Activated gamma-delta T cell treated with anti-CD3 and anti-CD28 coated beads, Interleukin-2, amount 50 U/mL, for 16 hours (primary cell): ENCODE results near the gene CNTRL.
A peak's percentile ranks its signal among the peaks of the same experiment; 100 is the strongest.

Experiments used
- DNase-seq: peaks from one replicate; pipeline ENCODE4 v3.0.0-alpha.2; 2020; ENCODE audit warnings: low read depth

Gene CNTRL

DNA sequence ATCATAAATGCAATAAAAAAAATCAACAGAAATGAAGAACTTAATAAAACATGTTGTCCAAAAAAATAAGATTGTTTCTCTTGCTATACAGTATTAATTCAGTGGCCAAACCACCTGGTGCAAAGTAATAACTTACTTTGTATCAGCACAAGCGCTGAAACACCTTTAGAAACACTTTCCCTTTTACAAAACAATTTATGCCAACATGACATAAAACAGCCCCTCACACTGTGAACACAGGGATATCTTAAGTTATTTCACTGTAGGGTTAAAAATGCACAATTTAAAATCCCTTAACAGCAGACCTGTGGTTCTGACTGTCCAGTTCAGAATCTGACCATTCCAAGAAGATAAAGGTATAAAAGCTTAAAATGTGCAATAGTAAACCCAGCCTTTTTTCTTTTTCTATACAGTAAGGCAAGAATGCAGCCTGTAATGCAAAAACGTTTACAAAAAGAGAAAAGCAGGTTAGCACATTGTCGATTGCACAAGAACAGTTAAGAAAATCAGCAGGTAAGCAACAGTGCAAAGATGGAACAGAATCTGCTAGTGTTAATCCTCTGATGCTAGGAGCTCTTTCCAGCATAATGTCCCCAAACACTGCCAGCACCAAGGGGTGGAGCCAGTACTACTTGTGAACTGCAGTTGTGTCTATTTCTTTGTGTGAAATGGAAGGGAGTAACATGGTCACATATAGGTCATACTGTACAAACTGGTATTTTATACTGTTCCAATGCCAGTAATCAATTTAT lies 105.4 kb downstream of the CNTRL start:
- DNase-seq: no peak

DNA sequence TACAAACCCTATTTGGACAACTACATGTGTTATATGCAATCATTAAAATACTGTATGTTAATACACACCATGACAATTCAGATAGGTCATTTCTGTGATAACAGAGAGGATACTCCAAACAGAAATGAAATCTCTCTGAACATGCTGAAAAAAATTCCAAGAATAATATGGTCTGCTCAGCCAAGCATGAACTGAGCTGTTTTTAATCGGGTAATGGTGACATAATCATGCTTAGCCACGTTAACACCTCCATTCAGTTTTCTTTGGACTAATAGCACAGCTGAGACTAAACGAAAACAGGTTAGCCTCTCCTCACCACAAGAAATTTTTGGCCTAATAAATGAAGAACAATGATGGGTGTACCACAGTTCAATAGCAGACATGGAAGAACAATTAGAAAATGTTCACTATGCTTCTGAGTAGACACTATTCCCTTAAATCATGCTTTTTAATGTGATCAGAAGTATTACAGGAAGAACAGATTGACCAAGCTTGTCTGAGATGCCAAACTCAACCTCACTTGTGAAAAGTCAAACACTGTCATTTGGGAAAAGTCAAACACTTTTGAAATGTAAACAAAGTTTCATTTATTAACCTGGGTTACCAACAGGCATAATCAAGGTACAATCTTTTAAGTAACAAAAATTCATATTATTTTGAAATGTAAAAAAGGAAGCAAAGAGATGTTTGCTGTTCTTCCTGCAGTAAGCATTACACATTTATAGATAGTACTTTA lies 107.5 kb downstream of the CNTRL start:
- no peak for DNase-seq

DNA sequence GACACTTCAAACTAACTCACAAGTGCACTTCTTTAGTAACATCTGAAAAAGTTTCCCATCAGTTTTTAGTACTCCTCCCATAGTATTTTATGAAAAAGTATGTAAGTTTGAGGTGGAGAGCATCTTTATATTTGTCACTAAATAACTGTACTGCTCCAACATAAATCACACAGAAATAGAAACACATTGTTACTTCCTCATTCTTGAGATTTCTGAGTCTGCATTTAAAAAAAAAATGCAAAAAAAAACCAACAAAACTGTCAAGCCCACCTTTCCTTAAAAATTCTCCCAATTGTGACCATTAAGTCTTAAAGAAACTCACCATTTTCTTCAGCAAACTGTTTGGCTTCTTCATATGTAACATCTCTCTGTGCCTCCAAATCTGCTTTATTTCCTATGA lies 108.2 kb downstream of the CNTRL start:
- DNase-seq: no peak

DNA sequence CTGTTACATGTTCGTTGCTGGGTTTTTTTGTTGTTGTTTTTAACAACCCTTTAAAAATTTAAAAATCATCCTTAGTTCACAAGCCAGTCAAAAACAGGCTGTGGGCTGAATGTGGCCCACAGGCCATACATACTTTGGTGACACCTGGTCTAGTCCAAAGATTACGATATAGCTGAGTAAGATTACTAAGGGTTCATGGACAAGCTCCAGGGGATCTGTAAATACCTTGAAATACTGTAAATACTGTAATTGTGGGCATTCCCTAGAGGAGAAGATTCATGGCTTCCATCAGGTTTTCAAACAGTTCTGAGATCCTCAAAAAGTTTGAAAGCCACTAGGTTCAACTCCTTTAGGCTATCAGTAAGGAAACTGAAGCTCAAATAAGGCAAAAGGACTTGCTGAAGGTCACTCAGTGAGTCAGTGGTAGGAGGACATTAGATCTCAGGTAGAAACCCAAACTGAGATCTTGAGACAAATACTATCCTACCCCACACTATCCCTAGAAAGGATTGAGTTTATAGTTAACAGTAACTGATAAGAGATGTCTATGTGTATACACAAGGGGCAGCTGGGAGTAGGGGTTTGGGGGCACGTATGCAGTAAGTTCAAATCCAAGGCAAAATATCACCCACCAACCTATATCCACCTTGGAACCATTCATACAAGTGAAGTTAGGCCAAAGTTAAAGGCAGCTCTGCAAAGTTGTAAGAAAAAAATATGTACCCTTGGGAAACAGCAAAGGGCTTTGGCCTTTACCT lies 109.1 kb downstream of the CNTRL start:
- no peak for DNase-seq

DNA sequence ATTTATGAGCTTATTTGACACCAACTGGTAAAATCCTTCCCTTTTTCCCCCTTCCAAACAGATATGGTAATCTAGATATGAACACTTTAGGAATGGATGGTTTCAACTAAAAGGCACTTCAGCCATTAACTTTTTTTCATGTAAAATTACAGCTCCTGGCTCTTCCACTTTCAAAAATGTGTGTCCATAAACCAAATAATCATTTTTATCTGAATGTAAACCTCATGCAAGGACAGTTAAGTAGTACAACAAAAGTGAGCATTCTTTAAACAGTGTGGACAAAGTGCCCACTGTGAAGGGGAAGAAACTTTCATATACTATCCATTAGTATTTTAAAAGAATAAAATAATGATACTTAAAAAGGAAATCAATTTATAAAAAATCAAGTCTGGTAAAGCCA lies 109.7 kb downstream of the CNTRL start:
- DNase-seq: no peak

DNA sequence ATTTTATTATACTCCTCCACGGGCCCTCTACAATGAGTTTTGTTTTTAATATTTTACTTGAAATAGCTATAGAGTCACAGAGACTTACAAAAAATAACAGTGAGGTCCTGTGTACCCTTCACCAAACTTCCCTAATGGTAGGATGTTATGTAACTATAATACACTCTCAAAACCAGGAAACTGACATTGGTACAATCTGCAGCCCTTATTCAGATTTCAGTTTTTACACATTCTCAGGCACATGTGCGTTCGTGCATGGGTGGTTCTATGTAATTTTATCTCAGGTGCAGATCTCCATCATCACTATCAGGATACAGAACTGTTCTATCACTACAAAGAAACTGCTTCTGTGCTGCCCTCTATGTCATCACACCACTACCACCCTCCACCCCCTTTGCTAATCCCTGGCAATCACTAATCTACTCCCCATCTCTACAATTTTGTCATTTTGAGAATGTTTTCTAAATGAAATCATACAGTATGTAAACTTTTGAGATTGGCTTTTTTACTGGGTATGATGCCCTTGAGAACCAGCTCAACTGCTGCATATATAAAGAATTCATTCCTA lies 110.5 kb downstream of the CNTRL start:
- no peak for DNase-seq

DNA sequence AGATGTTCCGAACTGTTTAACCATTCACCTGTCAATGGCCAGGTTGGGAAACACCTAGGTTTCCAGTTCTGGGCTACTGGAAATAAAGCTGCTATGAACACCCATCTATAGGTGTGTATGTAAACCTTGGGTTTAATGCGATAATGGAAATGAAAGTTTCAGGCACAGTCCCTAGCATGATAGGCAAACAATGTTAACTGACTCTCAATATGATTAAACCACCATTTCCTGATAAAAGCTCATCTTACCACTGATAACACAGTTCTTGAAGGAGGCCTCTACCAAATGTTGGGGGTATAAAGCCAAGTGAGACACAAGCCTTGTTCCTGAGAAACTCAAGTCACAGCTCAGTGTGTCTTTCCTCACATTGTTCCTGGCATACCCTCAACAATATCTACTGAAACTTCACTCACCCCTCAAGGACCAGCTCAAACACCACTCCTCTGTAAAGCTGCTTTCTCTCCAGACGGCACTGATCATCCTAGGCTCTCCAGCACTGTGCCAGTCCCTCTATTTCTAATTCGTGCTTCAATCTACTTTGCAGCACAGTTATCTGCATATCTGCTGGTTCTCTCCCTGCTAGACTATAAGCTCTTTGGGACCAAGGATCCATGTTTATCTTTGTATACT lies 111.1 kb downstream of the CNTRL start:
- DNase-seq: no peak

DNA sequence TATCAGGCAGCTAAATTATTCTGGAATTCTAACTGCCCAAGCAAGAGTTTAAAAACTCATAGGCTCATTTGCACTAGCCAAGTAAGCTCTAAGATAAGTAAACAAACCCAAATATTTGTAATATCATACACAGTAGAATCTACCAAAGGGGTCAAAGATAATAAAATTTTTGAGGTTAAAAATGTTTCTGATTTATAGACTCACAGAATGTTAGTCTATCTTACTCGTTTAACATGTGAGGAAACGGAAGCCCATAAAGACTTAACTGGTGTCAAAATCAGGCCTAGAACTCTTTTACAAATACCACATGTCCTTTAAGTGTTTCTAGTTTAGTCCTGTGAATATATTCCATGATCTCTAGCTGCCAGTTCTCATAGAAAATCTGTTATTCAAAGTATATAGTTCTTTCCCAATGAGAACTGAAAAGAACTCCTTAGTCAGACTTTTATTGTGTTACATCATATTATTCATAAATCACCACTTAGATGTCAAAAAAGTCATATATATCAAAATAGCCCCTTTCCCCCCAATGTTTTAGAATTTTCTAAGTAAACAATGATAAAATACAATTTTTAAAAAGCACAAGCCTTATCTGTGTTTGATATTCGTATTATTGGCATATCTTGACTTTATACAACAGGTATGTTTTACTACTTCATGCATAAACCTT lies 113.0 kb downstream of the CNTRL start:
- no peak for DNase-seq

DNA sequence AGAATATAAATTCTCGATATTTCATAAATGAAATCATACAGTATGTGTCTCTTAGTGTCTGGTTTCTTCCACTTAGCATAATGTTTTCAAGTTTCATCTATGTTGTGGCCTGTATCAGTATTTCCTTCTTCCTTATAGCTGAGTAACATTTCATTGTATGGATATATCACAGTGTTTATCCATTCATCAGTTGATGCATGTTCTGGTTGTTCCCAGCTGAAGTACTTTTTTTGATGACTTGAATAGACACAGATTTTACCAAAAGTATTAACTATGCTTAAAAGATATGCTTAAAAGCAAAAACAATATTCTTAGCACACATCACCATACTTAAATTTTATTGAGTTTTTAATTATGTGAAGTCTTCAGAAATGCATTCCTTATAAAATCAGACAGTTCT lies 114.3 kb downstream of the CNTRL start:
- no peak for DNase-seq

DNA sequence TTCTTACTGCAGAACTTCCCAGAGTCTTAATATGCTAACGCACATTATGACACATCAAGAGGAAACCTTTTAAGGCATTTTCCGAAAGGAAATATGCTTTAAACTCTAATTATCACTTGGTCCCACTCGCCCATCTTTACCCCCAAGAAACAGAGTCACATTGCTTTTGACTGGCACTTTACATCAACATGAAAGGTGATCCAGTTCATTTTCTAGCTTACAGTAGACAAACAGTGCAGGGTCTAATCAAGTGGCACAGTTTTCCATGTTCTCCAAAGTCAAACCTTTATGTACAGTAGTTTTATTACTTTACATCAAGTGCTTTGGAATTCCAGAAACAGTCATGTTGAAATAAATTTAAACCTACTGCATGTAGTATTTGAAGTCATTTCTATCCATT lies 114.9 kb downstream of the CNTRL start:
- no peak for DNase-seq

DNA sequence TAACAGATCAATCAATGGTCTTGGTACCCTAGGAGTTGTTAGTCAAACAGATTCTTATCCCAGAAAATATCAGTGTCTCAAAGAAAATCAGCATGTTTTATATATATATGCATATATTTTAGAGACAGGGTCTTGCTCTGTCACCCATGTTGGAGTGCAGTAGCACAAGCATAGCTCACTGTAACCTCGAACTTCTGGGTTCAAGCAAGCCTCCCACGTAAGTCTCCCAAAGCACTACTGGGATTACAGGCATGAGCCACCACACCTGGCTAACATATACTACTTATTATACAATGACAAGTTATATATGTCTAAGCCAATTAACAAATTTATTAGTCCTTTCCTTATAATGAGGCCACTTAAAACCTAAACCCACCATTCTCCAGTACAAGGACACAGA lies 116.5 kb downstream of the CNTRL start:
- no peak for DNase-seq

DNA sequence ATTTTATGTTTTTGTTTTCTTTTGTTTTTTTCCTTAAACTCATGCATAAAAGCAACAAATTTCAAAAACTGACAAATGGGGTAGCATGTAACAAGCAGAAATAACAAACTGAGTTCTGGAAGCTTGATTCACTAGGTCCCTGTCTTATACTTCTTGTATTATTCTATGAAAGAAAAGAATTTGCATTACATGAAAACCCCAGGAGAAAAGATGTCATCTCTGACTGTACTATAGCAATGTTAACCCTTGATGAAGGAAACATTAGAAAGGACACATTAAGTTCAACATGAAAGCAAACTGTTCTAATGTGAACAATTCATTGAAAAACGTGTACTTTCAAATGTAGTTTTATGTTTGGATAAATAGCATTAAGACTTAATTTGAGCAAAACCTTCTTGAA lies 117.8 kb downstream of the CNTRL start:
- DNase-seq: no peak

DNA sequence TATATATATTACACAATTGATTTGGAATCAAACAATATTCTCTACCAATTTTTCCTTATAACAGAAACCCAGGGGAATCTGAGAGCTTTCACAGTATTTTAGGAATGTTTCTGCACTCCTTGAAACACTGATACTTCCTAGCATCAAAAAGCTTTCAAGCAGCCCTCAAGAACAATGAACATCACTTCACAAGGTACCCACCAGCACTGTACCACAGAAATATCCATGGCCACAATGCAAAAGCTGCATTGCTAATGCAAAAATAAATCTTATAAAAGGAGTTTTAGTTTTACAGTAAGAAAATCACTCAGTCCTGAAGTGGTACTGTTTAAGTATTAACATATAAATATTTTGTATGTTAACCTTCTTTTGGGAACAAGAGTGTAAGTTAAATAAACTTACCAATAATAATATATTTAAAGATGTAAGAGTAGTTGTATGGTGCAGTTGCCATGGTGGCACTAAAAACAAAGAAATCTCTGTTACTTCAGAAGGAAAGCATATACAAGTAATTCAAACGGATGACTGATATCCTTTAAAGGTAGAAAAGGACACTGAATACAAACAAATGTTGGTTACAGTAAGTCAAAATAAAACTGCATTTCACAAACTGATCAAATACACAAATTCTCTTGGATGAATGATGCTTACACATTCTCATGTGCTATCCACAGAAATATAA lies 118.3 kb downstream of the CNTRL start:
- no peak for DNase-seq

DNA sequence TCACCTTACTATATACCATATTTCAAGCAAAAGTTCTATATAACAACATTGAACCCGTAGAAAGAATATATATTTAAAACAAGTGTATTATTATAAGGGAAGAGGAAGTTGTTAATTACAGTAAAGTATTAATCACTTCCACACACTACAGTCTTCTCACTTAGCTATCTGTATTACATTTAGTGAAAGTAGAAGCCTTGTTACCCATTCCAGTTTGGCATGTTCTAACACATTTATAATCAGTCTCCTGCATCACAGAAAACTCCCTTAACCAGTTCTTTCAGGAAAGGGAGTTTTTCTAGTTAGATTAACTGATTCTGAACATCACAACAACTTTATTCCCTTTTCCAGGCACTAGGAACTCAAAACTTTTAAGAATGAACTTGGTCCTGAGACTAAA lies 120.0 kb downstream of the CNTRL start:
- no peak for DNase-seq

DNA sequence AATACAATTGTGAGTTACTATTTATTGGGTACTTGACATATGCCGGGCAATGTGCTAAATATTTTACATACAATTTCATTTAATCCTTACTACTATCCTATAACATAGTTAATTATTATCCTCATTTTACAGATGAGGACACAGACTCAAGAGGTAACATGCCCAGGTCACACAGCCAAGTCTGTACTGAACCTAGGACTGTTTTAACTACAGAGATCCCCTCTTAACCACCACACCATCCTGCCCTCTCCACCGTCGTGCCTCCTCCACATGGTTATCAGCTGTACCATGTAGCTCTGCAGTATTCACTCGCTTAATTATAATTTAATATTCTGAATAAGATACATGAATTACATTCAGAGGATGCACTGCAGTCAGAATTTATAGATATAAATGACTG lies 121.6 kb downstream of the CNTRL start:
- no peak for DNase-seq

DNA sequence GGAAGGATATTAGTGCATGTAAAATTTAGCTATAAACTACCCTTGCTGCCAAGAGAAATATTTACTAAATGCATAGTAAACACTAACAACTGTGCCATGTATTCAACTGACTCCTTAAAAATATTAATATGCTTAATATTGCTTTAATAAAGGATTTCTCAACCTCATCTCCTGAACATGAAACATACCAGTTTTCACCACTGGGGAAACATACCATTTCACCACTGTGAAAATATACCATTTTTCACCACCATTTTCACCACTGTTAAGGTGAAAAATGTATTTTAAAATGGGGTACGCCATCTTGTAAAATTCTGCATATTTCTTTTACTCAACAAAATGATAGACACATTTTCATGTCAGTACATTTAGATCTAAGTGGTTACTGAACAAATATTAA lies 122.4 kb downstream of the CNTRL start:
- DNase-seq: no peak

DNA sequence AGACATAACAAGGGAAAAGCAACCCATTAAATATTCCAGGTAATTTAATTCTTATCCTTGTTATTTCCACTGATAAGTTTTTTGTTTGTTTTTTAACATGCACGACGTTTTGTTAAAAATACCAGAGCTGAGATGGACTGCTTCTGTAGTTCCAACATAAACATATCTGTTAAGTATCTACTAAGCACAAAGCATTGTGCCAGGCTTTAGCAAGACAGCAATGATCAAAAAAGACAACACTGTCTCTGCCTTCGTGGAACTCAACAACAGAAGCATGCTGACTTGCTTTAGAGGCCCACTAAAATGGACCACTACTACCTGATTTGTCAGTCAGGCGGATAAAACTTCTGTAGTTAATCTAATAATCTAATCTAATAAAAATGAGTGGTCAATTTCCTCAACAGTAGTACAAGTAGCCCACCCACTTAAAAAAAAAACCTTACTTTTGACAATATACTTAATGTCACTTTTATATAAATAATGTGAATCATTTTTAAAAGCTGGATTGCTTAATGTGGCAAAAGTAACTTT lies 123.8 kb downstream of the CNTRL start:
- DNase-seq: no peak

DNA sequence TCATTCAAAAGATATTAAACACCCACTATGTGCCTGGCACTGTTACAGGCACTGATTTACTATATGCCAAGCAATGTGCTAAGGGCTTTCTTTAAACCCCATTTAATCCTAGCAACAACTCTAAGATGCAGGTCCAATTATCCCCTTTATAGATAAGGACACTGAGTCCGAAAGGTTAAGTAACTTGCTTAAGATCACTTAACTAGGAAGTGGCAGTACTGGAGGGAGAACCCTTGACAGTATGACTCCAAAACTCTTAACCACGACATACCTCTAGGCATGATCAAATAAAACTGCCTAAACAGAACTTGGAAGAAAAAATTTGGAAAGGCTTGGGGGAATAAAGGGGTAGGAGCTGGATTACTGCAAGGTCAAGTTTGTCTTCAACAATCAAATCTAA lies 125.2 kb downstream of the CNTRL start:
- no peak for DNase-seq

DNA sequence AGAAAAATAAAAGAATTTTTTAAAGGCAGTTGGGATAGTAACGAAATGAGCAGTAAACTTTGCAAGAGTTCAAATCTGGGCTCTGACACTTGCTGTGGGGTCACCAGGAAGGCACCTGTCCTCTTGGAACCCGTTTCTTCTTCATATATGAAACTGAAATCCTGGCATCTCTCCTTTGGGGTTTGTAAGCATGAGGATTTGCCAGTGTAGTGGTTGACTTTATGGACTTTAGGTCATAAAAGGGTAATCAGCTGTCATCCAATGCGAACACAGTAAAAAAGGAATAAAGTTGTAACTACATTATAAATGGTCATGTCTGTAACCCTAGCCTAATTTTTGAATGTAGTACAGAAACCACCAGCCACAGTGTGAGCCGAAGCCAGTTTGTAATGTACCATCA lies 125.6 kb downstream of the CNTRL start:
- no peak for DNase-seq

DNA sequence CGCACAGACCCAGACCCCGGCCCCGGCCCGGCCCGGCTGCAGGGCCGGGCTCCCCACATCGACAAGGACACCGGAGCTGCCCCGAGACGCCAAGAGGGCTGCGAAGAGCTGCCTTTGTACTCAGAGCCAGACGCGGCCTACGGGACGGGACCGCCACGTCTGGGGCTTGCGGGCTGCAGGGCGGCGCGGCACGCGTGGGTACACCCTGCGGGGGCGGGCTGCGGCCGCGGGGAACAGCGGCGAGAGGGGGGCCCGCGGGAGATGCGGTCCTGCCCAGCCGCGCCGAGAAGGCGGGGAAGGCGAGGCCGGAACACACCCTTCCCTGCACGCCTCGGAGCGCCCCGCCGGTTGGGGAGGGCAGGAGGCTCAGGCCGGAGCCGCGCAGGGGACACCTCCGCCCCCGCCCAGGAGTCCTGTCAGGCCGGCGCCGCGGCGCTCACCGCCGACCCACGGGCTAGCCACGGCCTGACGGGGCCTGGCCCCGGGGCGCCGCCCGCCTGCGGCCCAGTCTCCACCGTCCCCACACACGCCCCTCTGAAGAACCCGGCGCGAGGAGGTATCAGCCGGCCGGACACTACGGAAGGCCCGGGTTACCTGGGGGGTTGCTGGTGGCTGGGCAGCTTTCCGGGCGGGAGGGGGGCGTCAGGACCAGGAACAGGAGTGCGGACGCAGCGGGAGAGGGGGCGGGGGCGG lies 126.4 kb downstream of the CNTRL start:
- peak; percentile 34 for DNase-seq
